HepG2 (cell line): ENCODE results near the gene SYMPK. TPM values are rescaled to one million over a fixed set of nuclear protein-coding genes. Genes with fewer than 3 reads are reported as not detected.

ENCODE experiments used
- ATF5 ChIP-seq: sonication (generic); formaldehyde crosslinking; IDR thresholded peaks from 2 replicates; pipeline ENCODE4 v1.4.0; 2020; ENCODE audit warnings: mild to moderate bottlenecking, low read depth, missing genetic modification reagents
- CREB3 ChIP-seq: sonication (generic); formaldehyde crosslinking; IDR thresholded peaks from 2 replicates; pipeline ENCODE4 v1.5.0; 2020; ENCODE audit warnings: missing genetic modification reagents
- GATA4 ChIP-seq: sonication (generic); IDR thresholded peaks from 2 replicates; pipeline ENCODE4 v1.6.1; 2016; ENCODE audit warnings: antibody characterized with exemption, low read depth, borderline replicate concordance
- GPN1 ChIP-seq: sonication (generic); formaldehyde crosslinking; IDR thresholded peaks from 2 replicates; pipeline ENCODE4 v1.5.1; 2020; ENCODE audit warnings: missing genetic modification reagents, borderline replicate concordance
- ISL2 ChIP-seq: sonication (generic); formaldehyde crosslinking; IDR thresholded peaks from 2 replicates; pipeline ENCODE4 v1.5.0; 2020; ENCODE audit warnings: missing genetic modification reagents
- KDM3A ChIP-seq: IDR thresholded peaks from 2 replicates; pipeline ENCODE4 v1.6.1; 2018; ENCODE audit warnings: low read depth, missing compliant biosample characterization
- KDM4B ChIP-seq: sonication (generic); formaldehyde crosslinking; IDR thresholded peaks from 2 replicates; pipeline ENCODE4 v1.4.0; 2020; ENCODE audit warnings: missing genetic modification reagents
- LBX2 ChIP-seq: sonication (generic); formaldehyde crosslinking; IDR thresholded peaks from 2 replicates; pipeline ENCODE4 v1.5.0; 2020; ENCODE audit warnings: missing genetic modification reagents, mild to moderate bottlenecking, borderline replicate concordance
- MXD3 ChIP-seq: IDR thresholded peaks from 2 replicates; pipeline ENCODE4 v1.6.1; 2016; ENCODE audit warnings: mild to moderate bottlenecking, missing biosample characterization, missing genetic modification reagents
- NCOR1 ChIP-seq: fragments of 200-600 bp; sonication (generic); IDR thresholded peaks from 2 replicates; pipeline ENCODE4 v1.7.0; 2017; ENCODE audit warnings: antibody characterized with exemption, low read length, borderline replicate concordance
- SIN3A ChIP-seq: IDR thresholded peaks from 2 replicates; pipeline ENCODE4 v1.6.1; 2011; ENCODE audit warnings: low read depth, mild to moderate bottlenecking, control low read depth, low read length, borderline replicate concordance
- TEF ChIP-seq: sonication (generic); formaldehyde crosslinking; IDR thresholded peaks from 2 replicates; pipeline ENCODE4 v1.5.0; 2020; ENCODE audit warnings: missing genetic modification reagents
- THAP9 ChIP-seq: sonication (generic); formaldehyde crosslinking; IDR thresholded peaks from 2 replicates; pipeline ENCODE4; 2020; ENCODE audit warnings: missing genetic modification reagents, mild to moderate bottlenecking, borderline replicate concordance
- THYN1 ChIP-seq: sonication (generic); formaldehyde crosslinking; IDR thresholded peaks from 2 replicates; pipeline ENCODE4 v1.8.1; 2023; ENCODE audit warnings: low read depth, mild to moderate bottlenecking, moderate library complexity, missing genetic modification reagents, borderline replicate concordance
- ZFP41 ChIP-seq: sonication (generic); formaldehyde crosslinking; IDR thresholded peaks from 2 replicates; pipeline ENCODE4 v1.4.0; 2020; ENCODE audit warnings: mild to moderate bottlenecking, missing genetic modification reagents, borderline replicate concordance
- ZFX ChIP-seq: sonication (generic); formaldehyde crosslinking; IDR thresholded peaks from 2 replicates; pipeline ENCODE4 v1.4.0; 2020; ENCODE audit warnings: mild to moderate bottlenecking, low read depth, missing genetic modification reagents, moderate library complexity
- ZNF558 ChIP-seq: sonication (generic); formaldehyde crosslinking; IDR thresholded peaks from 2 replicates; pipeline ENCODE4 v1.9.0; 2022; ENCODE audit warnings: mild to moderate bottlenecking, missing genetic modification reagents, borderline replicate concordance
- ZNF776 ChIP-seq: sonication (generic); formaldehyde crosslinking; IDR thresholded peaks from 2 replicates; pipeline ENCODE4 v1.4.0; 2020; ENCODE audit warnings: mild to moderate bottlenecking, missing genetic modification reagents
- polyA plus RNA-seq, 8 experiments: library from polyadenylated mRNA; depleted of rRNA in 3 of 8; stranded (reverse) in 7 of 8; unstranded in 1 of 8; fragments of >200 nt; fragmentation: Illumina TruSeq in 4 of 8; extraction: Trizol in 4 of 8; gene quantifications; 2 replicates each; pipeline versions ENCODE4 v1.2.1 to v1.2.3, GENCODE V29; 2011 to 2016; ENCODE audit warnings: low read depth in 4 of 8, missing spikeins in 1 of 8, mixed read lengths in 1 of 8; ENCODE audit not compliant: insufficient read depth in 1 of 8
- total RNA-seq, 5 experiments: library from RNA; depleted of rRNA; stranded (reverse); fragments of >200 nt; fragmentation: Illumina TruSeq; extraction: Trizol; gene quantifications; 2 replicates each; pipeline ENCODE4 v1.2.3, GENCODE V29; 2016; ENCODE audit warnings: low read depth in 1 of 5

Gene SYMPK
- total and polyA plus RNA-seq, 2 of the 13 experiments (the other 11 are each of a cell fraction or from before 2014, with no cell fraction given) = 21.9 to 55.7 TPM

- TF ChIP-seq ATF5 (CRISPR knock-in tag) = no peak
- peak; percentile 71; the same call in 1 of the 2 replicates for TF ChIP-seq CREB3 (CRISPR knock-in tag)
- TF ChIP-seq ZNF776 (CRISPR knock-in tag) = no peak
- peak; percentile 58; the same call in 1 of the 2 replicates for TF ChIP-seq MXD3 (CRISPR knock-in tag)
- no peak for TF ChIP-seq THYN1
- no peak for TF ChIP-seq ZFP41 (CRISPR knock-in tag)
- no peak for TF ChIP-seq GPN1 (CRISPR knock-in tag)
- TF ChIP-seq SIN3A = 0 out of 2 replicates have a peak, but pooled peaks have one; percentile 1
- TF ChIP-seq GATA4 = no peak
- TF ChIP-seq ISL2 (CRISPR knock-in tag) = peak; percentile 56; the same call in 1 of the 2 replicates
- TF ChIP-seq KDM3A (CRISPR knock-in tag) = peak; percentile 31; the same call in 1 of the 2 replicates
- TF ChIP-seq TEF (CRISPR knock-in tag) = no peak
- TF ChIP-seq LBX2 (CRISPR knock-in tag) = no peak
- TF ChIP-seq KDM4B (CRISPR knock-in tag) = no peak
- TF ChIP-seq NCOR1 = no peak
- peak; percentile 73; the same call in 1 of the 2 replicates for TF ChIP-seq ZFX (CRISPR knock-in tag)
- no peak; the same call in 1 of the 2 replicates for TF ChIP-seq THAP9 (CRISPR knock-in tag)
- no peak for TF ChIP-seq ZNF558
- TF ChIP-seq, all 625 proteins: peak for 148
Observed at GRCh38 chr19:45767881-45768654, 94.9 kb downstream of the SYMPK start (continued).
